ENCODE measurements around the gene ACOT6. TPM values are rescaled to one million over a fixed set of nuclear protein-coding genes. Genes with fewer than 3 reads are reported as not detected.
A peak's percentile ranks its signal among the peaks of the same experiment; 100 is the strongest.

Gene ACOT6
- total and polyA plus RNA-seq, 2 donors (not counting 3 experiments of a cell fraction or from before 2014, with no cell fraction given), result not detected

GRCh38 chr14:73644531-73645247, 32.4 kb downstream of the ACOT6 start, which contains the start of gene DNAL1:
Gene DNAL1, plus strand, starts transcription at chr14:73644986. Its CDS starts 54 bp downstream, at chr14:73645040.
- no peaks in the 10 kb centered on the region for H3K27me3 ChIP-seq (ENCODE audit: control insufficient read depth in 2 of 2, insufficient read depth in 2 of 2, low read length in 2 of 2)
- intact Hi-C loops (cut with micrococcal nuclease) (no loop called here), dilution Hi-C loops (cut with MboI; ENCODE audit: extremely low pct_ligation_motif_present, low sequenced_read_pairs) (no loop called here)
- ChIA-PET CTCF (interaction anchor here (0.9 to 1.1 kb wide), 2 partner anchors 9 to 12 kb away, joined by 3 read pairs; no protein-coding TSS in a partner anchor), POLR2A (no interaction called here)
- no peaks in the 10 kb centered on the region for H3K36me3 ChIP-seq (ENCODE audit: control insufficient read depth in 2 of 2, extremely low read depth in 1 of 2, insufficient read depth in 2 of 2, low read length in 2 of 2)
- H3K79me2 ChIP-seq (ENCODE audit: control insufficient read depth, insufficient read depth, low read length), result no peaks in the 10 kb centered on the region
- peak within 1 kb of the TSS; percentile 94 for H2AFZ ChIP-seq (ENCODE audit: low read depth, low read length)
- TF ChIP-seq POLR2AphosphoS5 (IDR thresholded peaks at IDR 0.05; ENCODE audit: insufficient read depth, low read depth, low read length), result peak; percentile 97
- peak; percentile 94 for TF ChIP-seq POLR2A (IDR thresholded peaks at IDR 0.05; ENCODE audit: low read depth, low read length)
- no peak for TF ChIP-seq JUN (IDR thresholded peaks at IDR 0.05; ENCODE audit: borderline replicate concordance, insufficient read depth, insufficient read length, low read depth)
- H3K4me3 ChIP-seq (replicated peaks in 1 of 3; ENCODE audit: insufficient read depth in 1 of 3, low read depth in 1 of 3, low read length in 3 of 3), result peak within 1 kb of the TSS; percentile 61 to 80 (median 78)
- H3K9me1 ChIP-seq (replicated peaks; ENCODE audit: control insufficient read depth, extremely low read depth, insufficient read depth, low read length), result no peaks in the 10 kb centered on the region
- FAIRE-seq, result peak; percentile 95
- BruUV-seq (replicated peaks), result TSS peak; percentile 100
- no peaks in the 10 kb centered on the region for H3K9me3 ChIP-seq (replicated peaks; ENCODE audit: control insufficient read depth, insufficient read depth, low read length)
- H3K9ac ChIP-seq (replicated peaks; ENCODE audit: extremely low read depth, insufficient read depth, low read length), result peak within 1 kb of the TSS; percentile 77
- DNase-seq (ENCODE audit: low read depth, low spot score), result peak; percentile 93
- peak within 1 kb of the TSS; percentile 90 for H3K4me2 ChIP-seq (ENCODE audit: insufficient read depth, low read length)
- H4K20me1 ChIP-seq (replicated peaks; ENCODE audit: control insufficient read depth, extremely low read depth, insufficient read depth, low read length), result no peaks in the 10 kb centered on the region
- H3K4me1 ChIP-seq (ENCODE audit: control insufficient read depth, extremely low read depth, insufficient read depth, low read length), result peaks cover 7% of the 10 kb centered on the region
- H3K27ac ChIP-seq (ENCODE audit: insufficient read depth, low read depth, low read length), result peak within 1 kb of the TSS; percentile 79

- peak overlapping the region; percentile 61 to 80 (median 78) for H3K4me3 ChIP-seq (replicated peaks in 1 of 3; ENCODE audit: insufficient read depth in 1 of 3, low read depth in 1 of 3, low read length in 3 of 3)
- H3K4me2 ChIP-seq (ENCODE audit: insufficient read depth, low read length), result peak overlapping the region; percentile 90
- FAIRE-seq, result no peak
- dilution Hi-C loops (cut with MboI; ENCODE audit: extremely low pct_ligation_motif_present, low sequenced_read_pairs) (no loop called here), intact Hi-C loops (cut with micrococcal nuclease) (no loop called here)
- no peaks in the 10 kb centered on the region for H4K20me1 ChIP-seq (replicated peaks; ENCODE audit: control insufficient read depth, extremely low read depth, insufficient read depth, low read length)
- H3K79me2 ChIP-seq (ENCODE audit: control insufficient read depth, insufficient read depth, low read length), result no peaks in the 10 kb centered on the region
- DNase-seq (ENCODE audit: low read depth, low spot score), result no peak
- ChIA-PET CTCF (interaction anchor here (1.1 kb wide), 1 partner anchor 9 kb away, joined by 3 read pairs; no protein-coding TSS in a partner anchor), POLR2A (no interaction called here)
- no peaks in the 10 kb centered on the region for H3K27me3 ChIP-seq (ENCODE audit: control insufficient read depth in 2 of 2, insufficient read depth in 2 of 2, low read length in 2 of 2)
- BruUV-seq (replicated peaks), result no TSS peak
- H3K9me1 ChIP-seq (replicated peaks; ENCODE audit: control insufficient read depth, extremely low read depth, insufficient read depth, low read length), result no peaks in the 10 kb centered on the region
- H3K4me1 ChIP-seq (ENCODE audit: control insufficient read depth, extremely low read depth, insufficient read depth, low read length), result peaks cover 7% of the 10 kb centered on the region
- no peaks in the 10 kb centered on the region for H3K36me3 ChIP-seq (ENCODE audit: control insufficient read depth in 2 of 2, extremely low read depth in 1 of 2, insufficient read depth in 2 of 2, low read length in 2 of 2)
- peak overlapping the region; percentile 77 for H3K9ac ChIP-seq (replicated peaks; ENCODE audit: extremely low read depth, insufficient read depth, low read length)
- TF ChIP-seq MYC (IDR thresholded peaks at IDR 0.05; ENCODE audit: low read depth, low read length) (no peak), EZH2 (IDR thresholded peaks at IDR 0.05; ENCODE audit: borderline replicate concordance, low read depth, low read length, severe bottlenecking) (no peak), POLR2A (IDR thresholded peaks at IDR 0.05; ENCODE audit: low read depth, low read length) (no peak), JUN (IDR thresholded peaks at IDR 0.05; ENCODE audit: borderline replicate concordance, insufficient read depth, insufficient read length, low read depth) (no peak), FOS (IDR thresholded peaks at IDR 0.05; ENCODE audit: borderline replicate concordance, insufficient read depth, low read length) (no peak)
- TF ChIP-seq, protein P1, sequence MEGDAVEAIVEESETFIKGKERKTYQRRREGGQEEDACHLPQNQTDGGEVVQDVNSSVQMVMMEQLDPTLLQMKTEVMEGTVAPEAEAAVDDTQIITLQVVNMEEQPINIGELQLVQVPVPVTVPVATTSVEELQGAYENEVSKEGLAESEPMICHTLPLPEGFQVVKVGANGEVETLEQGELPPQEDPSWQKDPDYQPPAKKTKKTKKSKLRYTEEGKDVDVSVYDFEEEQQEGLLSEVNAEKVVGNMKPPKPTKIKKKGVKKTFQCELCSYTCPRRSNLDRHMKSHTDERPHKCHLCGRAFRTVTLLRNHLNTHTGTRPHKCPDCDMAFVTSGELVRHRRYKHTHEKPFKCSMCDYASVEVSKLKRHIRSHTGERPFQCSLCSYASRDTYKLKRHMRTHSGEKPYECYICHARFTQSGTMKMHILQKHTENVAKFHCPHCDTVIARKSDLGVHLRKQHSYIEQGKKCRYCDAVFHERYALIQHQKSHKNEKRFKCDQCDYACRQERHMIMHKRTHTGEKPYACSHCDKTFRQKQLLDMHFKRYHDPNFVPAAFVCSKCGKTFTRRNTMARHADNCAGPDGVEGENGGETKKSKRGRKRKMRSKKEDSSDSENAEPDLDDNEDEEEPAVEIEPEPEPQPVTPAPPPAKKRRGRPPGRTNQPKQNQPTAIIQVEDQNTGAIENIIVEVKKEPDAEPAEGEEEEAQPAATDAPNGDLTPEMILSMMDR (IDR thresholded peaks at IDR 0.05; ENCODE audit: extremely low read depth in 1 of 2, insufficient read depth in 1 of 2, low read depth in 1 of 2, low read length in 2 of 2), result no peak
- H3K27ac ChIP-seq (ENCODE audit: insufficient read depth, low read depth, low read length), result peak overlapping the region; percentile 45
- no peaks in the 10 kb centered on the region for H3K9me3 ChIP-seq (replicated peaks; ENCODE audit: control insufficient read depth, insufficient read depth, low read length)
- peak overlapping the region; percentile 94 for H2AFZ ChIP-seq (ENCODE audit: low read depth, low read length)
Measured at GRCh38 chr14:73645248-73645610, 32.9 kb downstream of the ACOT6 start.

All from endothelial cell of umbilical vein (primary cell).